ENCODE results near the gene CRISPLD2.
"Not testable (repeated sequence)": the region's sequence is repeated elsewhere in the genome, so short reads cannot be mapped to it uniquely, and the experiment has no call there.

The CRISPLD2 gene

GRCh38 chr16:84825896-84826557, 6.2 kb downstream of the CRISPLD2 start:
- Histone ChIP-seq H3K36me3 (ENCODE audit: insufficient read depth, low read depth, low read length) (no peaks in the 10 kb centered on the region), H3K9me3 (ENCODE audit: insufficient read depth, low read depth, low read length) (no peaks in the 10 kb centered on the region), H3K4me1 (ENCODE audit: insufficient read depth, low read length) (no peaks in the 10 kb centered on the region), H3K27ac (ENCODE audit: low read length) (no peak overlapping the region), H3K4me3 (ENCODE audit: low read length) (no peak overlapping the region), H3K9ac (ENCODE audit: low read depth, low read length) (no peak overlapping the region), H3K27me3 (ENCODE audit: insufficient read depth, low read length) (peaks cover 17% of the 10 kb centered on the region)

GRCh38 chr16:84826558-84826941, 6.8 kb downstream of the CRISPLD2 start:
- Histone ChIP-seq H3K27ac (ENCODE audit: low read length) (no peak overlapping the region), H3K9ac (ENCODE audit: low read depth, low read length) (no peak overlapping the region), H3K4me1 (ENCODE audit: insufficient read depth, low read length) (no peaks in the 10 kb centered on the region), H3K9me3 (ENCODE audit: insufficient read depth, low read depth, low read length) (no peaks in the 10 kb centered on the region), H3K36me3 (ENCODE audit: insufficient read depth, low read depth, low read length) (no peaks in the 10 kb centered on the region), H3K4me3 (ENCODE audit: low read length) (no peak overlapping the region), H3K27me3 (ENCODE audit: insufficient read depth, low read length) (peaks cover 13% of the 10 kb centered on the region)

GRCh38 chr16:84827131-84827574, 7.4 kb downstream of the CRISPLD2 start:
- no peak overlapping the region for H3K4me3 ChIP-seq (ENCODE audit: low read length)
- no peaks in the 10 kb centered on the region for H3K4me1 ChIP-seq (ENCODE audit: insufficient read depth, low read length)
- H3K27ac ChIP-seq (ENCODE audit: low read length), result no peak overlapping the region
- peaks cover 7% of the 10 kb centered on the region for H3K27me3 ChIP-seq (ENCODE audit: insufficient read depth, low read length)
- no peak overlapping the region for H3K9ac ChIP-seq (ENCODE audit: low read depth, low read length)
- no peaks in the 10 kb centered on the region for H3K36me3 ChIP-seq (ENCODE audit: insufficient read depth, low read depth, low read length)
- no peaks in the 10 kb centered on the region for H3K9me3 ChIP-seq (ENCODE audit: insufficient read depth, low read depth, low read length)

GRCh38 chr16:84827897-84828296, 8.1 kb downstream of the CRISPLD2 start:
- Histone ChIP-seq H3K4me3 (ENCODE audit: low read length) (no peak overlapping the region), H3K27me3 (ENCODE audit: insufficient read depth, low read length) (no peaks in the 10 kb centered on the region), H3K36me3 (ENCODE audit: insufficient read depth, low read depth, low read length) (no peaks in the 10 kb centered on the region), H3K9me3 (ENCODE audit: insufficient read depth, low read depth, low read length) (no peaks in the 10 kb centered on the region), H3K9ac (ENCODE audit: low read depth, low read length) (no peak overlapping the region), H3K4me1 (ENCODE audit: insufficient read depth, low read length) (no peaks in the 10 kb centered on the region), H3K27ac (ENCODE audit: low read length) (no peak overlapping the region)

- no peaks in the 10 kb centered on the region for H3K9me3 ChIP-seq (ENCODE audit: insufficient read depth, low read depth, low read length)
- no peaks in the 10 kb centered on the region for H3K36me3 ChIP-seq (ENCODE audit: insufficient read depth, low read depth, low read length)
- no peak overlapping the region for H3K4me3 ChIP-seq (ENCODE audit: low read length)
- no peaks in the 10 kb centered on the region for H3K27me3 ChIP-seq (ENCODE audit: insufficient read depth, low read length)
- no peak overlapping the region for H3K27ac ChIP-seq (ENCODE audit: low read length)
- no peak overlapping the region for H3K9ac ChIP-seq (ENCODE audit: low read depth, low read length)
- no peaks in the 10 kb centered on the region for H3K4me1 ChIP-seq (ENCODE audit: insufficient read depth, low read length)
Measured at GRCh38 chr16:84828322-84828721, 8.5 kb downstream of the CRISPLD2 start.

- Histone ChIP-seq H3K9ac (ENCODE audit: low read depth, low read length) (no peak overlapping the region), H3K36me3 (ENCODE audit: insufficient read depth, low read depth, low read length) (no peaks in the 10 kb centered on the region), H3K4me1 (ENCODE audit: insufficient read depth, low read length) (no peaks in the 10 kb centered on the region), H3K27me3 (ENCODE audit: insufficient read depth, low read length) (no peaks in the 10 kb centered on the region), H3K4me3 (ENCODE audit: low read length) (no peak overlapping the region), H3K27ac (ENCODE audit: low read length) (no peak overlapping the region), H3K9me3 (ENCODE audit: insufficient read depth, low read depth, low read length) (no peaks in the 10 kb centered on the region)
Measured at GRCh38 chr16:84829168-84829965, 9.6 kb downstream of the CRISPLD2 start.

GRCh38 chr16:84830765-84831384, 11.1 kb downstream of the CRISPLD2 start:
- H3K4me1 ChIP-seq (ENCODE audit: insufficient read depth, low read length), result 0 out of 2 replicates have a peak, but pooled peaks cover 2% of the 10 kb centered on the region
- H3K9ac ChIP-seq (ENCODE audit: low read depth, low read length), result no peak overlapping the region
- no peaks in the 10 kb centered on the region for H3K9me3 ChIP-seq (ENCODE audit: insufficient read depth, low read depth, low read length)
- H3K27ac ChIP-seq (ENCODE audit: low read length), result no peak overlapping the region
- H3K36me3 ChIP-seq (ENCODE audit: insufficient read depth, low read depth, low read length), result no peaks in the 10 kb centered on the region
- H3K27me3 ChIP-seq (ENCODE audit: insufficient read depth, low read length), result no peaks in the 10 kb centered on the region
- H3K4me3 ChIP-seq (ENCODE audit: low read length), result no peak overlapping the region

GRCh38 chr16:84831728-84832127, 11.9 kb downstream of the CRISPLD2 start:
- not testable (repeated sequence) for H3K9me3 ChIP-seq (ENCODE audit: insufficient read depth, low read depth, low read length); H3K4me1 ChIP-seq (ENCODE audit: insufficient read depth, low read length); H3K4me3 ChIP-seq (ENCODE audit: low read length); H3K27me3 ChIP-seq (ENCODE audit: insufficient read depth, low read length); H3K27ac ChIP-seq (ENCODE audit: low read length); H3K9ac ChIP-seq (ENCODE audit: low read depth, low read length); H3K36me3 ChIP-seq (ENCODE audit: insufficient read depth, low read depth, low read length)

- Histone ChIP-seq H3K27me3 (ENCODE audit: insufficient read depth, low read length) (no peaks in the 10 kb centered on the region), H3K4me3 (ENCODE audit: low read length) (no peak overlapping the region), H3K27ac (ENCODE audit: low read length) (no peak overlapping the region), H3K4me1 (ENCODE audit: insufficient read depth, low read length) (0 out of 2 replicates have a peak, but pooled peaks cover 3% of the 10 kb centered on the region), H3K9me3 (ENCODE audit: insufficient read depth, low read depth, low read length) (no peaks in the 10 kb centered on the region), H3K9ac (ENCODE audit: low read depth, low read length) (no peak overlapping the region), H3K36me3 (ENCODE audit: insufficient read depth, low read depth, low read length) (no peaks in the 10 kb centered on the region)
Measured at GRCh38 chr16:84832488-84833143, 12.8 kb downstream of the CRISPLD2 start.

- H3K9me3 ChIP-seq (ENCODE audit: insufficient read depth, low read depth, low read length), result no peaks in the 10 kb centered on the region
- H3K27me3 ChIP-seq (ENCODE audit: insufficient read depth, low read length), result no peaks in the 10 kb centered on the region
- H3K36me3 ChIP-seq (ENCODE audit: insufficient read depth, low read depth, low read length), result no peaks in the 10 kb centered on the region
- H3K27ac ChIP-seq (ENCODE audit: low read length), result no peak overlapping the region
- no peak overlapping the region for H3K4me3 ChIP-seq (ENCODE audit: low read length)
- no peak overlapping the region for H3K9ac ChIP-seq (ENCODE audit: low read depth, low read length)
- H3K4me1 ChIP-seq (ENCODE audit: insufficient read depth, low read length), result 0 out of 2 replicates have a peak, but pooled peaks cover 3% of the 10 kb centered on the region
Measured at GRCh38 chr16:84833144-84833500, 13.3 kb downstream of the CRISPLD2 start.

- H3K4me3 ChIP-seq (ENCODE audit: low read length), result no peak overlapping the region
- no peaks in the 10 kb centered on the region for H3K9me3 ChIP-seq (ENCODE audit: insufficient read depth, low read depth, low read length)
- no peaks in the 10 kb centered on the region for H3K36me3 ChIP-seq (ENCODE audit: insufficient read depth, low read depth, low read length)
- no peak overlapping the region for H3K9ac ChIP-seq (ENCODE audit: low read depth, low read length)
- no peak overlapping the region for H3K27ac ChIP-seq (ENCODE audit: low read length)
- 0 out of 2 replicates have a peak, but pooled peaks cover 3% of the 10 kb centered on the region for H3K4me1 ChIP-seq (ENCODE audit: insufficient read depth, low read length)
- H3K27me3 ChIP-seq (ENCODE audit: insufficient read depth, low read length), result no peaks in the 10 kb centered on the region
Measured at GRCh38 chr16:84833542-84834402, 14.0 kb downstream of the CRISPLD2 start.
